HG02973 (cell line): Measurements from ENCODE around the gene PRKCH.

Experiments used
- ATAC-seq: cut with Tn5 transposase; IDR thresholded peaks from one replicate; pipeline ENCODE4 v1.9.1; 2021; ENCODE audit warnings: moderate library complexity; ENCODE audit not compliant: unreplicated experiment

Gene PRKCH

DNA sequence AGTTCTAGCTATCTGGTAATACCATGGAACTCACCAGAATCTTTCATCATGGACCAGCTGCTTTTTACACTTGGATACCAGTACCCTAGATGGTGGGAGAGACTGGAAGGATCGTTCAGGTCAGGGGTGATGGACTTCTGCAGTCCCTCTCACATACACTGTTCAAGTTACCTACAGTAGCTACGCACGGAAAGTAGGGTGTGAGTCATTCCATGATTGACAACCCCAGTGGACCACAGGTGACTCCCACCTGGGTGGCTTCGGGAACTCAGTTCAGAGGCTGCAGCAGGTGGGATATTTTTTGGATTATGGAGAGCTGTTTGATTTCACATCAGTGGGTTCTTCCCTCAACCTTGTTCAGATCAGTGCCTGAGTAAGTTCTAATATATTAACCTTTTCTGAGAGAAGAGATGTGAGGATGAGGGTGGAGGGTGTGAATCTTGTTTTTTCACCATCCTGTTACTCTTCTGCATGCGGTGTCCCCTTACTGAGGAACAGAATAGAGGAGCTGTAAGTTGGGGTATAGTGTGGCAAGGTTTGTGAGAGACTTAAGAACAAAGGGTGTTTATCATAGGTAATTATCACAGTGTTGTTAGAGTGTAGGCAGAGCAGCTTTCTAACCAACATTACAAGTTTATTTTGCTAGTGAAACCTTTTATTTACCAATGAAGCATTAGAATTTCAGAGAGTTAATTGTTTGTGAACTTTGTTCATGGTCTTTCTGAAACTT lies 39.6 kb downstream of the PRKCH start:
- no peak for ATAC-seq

DNA sequence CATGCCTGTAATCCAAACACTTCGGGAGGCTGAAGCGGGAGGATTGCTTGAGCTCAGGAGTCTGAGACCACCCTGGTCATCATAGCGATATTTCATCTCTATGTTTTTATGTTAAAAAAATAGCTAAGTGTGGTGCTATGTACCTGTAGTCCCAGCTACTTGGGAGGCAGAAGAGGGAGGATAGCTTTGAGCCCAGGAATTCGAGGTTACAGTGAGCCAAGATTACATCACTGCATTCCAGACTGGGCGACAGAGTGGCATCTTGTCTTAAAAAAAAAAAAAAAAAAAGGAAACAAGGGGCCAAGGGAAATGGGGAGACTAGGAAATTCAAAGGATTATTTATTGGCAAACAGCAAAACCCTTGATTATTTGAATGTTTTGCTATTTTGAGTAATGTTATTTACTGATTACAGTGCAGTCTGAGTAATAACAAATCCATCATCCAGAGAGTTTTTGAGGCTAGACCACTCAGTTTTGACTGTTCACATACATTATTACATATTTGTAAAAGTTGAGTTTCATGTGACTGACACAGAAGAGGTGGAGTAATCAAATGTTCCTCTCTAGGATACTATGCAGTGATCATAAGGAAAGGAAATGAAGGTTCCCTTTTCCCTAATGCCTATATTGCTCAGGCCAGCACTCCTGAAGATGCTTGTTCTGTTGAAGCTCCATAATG lies 40.8 kb downstream of the PRKCH start:
- ATAC-seq = no peak

DNA sequence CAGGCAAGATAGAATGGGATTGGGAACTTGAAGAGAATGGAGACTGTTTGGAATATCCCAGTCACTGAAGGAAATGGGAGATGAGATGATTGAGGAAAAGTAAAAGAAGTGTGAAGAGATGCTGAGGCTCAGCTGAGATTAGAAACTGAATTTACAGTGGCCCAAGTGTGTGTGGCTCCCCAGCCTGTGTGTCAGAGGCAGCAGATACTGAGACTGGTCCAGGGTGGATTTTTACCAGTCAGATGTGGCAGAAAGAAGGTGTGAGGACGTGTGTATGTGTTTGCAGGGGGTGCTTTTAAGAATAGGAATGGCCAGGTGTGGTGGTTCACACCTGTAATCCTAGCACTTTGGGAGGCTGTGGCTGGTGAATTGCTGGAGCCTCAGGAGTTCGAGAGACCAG lies 42.9 kb downstream of the PRKCH start:
- ATAC-seq = no peak

GRCh38 chr14:61365667-61366212 lies 44.4 kb downstream of the PRKCH start:
- no peak for ATAC-seq

DNA sequence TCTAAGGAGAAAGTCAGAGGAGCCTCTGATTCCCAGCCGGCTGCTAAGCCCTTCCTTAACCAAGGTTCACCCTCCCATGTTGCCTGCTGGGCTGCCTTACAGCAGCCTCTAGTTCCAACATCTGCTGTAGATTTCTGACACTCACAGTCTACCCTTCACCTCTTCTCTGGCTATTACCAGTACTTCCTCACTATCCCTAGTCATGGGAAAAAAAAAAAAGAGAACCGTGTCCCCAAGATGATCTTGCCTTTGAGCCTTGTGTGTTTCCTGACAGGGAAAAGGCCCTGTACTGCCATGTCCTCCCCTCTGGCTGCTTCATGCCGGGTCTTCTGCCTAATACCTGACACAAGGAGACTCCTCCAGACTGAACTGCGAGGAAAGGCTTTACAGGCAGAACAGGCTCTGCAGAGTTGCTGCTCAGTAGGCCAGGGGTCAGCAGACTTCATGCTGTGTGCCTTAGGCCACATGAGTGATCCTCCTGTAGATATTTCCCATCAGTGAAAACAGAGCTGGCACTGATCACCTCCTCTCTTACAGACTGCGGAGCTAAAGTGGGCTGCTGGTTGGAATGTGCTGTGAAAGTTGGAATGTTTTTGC lies 46.8 kb downstream of the PRKCH start:
- ATAC-seq = no peak

DNA sequence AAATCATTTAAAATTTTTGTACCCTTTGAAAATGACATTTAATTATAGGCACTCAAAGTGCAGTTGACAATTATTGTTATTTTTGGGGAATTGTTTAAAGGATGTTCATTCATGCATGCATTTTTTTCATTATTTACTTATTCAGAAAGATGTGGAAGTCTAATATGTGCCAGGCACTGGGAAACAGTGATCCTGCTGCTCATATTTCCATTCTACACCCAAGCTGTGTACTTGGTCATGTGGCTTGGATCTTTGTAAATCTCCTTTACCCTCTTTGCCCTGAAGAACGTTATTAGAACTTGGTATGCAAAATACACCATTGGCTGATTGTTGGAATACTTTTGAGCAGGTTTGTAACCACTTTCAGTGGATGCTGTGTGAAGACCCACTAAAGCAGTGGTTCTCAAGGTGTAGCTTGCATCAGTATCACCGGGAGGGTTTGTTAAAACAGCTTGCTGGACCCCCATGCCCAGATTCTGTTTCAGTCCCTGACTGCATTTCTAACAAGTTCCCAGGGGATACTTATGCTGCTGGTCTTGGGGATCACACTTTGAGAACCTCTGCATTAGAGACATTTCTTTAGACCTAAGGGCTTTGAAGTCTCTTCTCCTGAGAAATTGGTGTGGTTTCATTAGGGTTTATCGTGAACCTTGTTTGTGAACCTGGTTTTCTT lies 47.5 kb downstream of the PRKCH start:
- no peak for ATAC-seq

GRCh38 chr14:61369454-61369810 lies 48.1 kb downstream of the PRKCH start:
- no peak for ATAC-seq

DNA sequence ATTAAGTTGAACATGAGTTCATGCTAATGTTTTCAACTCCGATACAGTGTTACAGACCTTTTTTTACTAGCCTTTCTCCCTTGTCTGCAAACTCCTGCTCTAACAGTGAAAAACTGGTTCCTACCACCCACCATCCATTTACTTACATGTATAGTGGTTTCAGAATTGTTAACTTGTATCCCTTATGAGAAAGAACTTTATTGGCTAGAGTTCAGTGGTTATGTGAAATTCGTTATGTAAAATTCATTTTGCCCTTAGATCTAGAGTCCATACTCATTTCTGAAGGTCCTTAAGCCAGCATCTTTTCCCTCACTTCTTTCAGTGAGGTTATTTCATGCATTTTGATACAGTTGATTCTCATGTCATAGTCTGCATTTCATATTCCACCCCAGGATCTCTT lies 51.0 kb downstream of the PRKCH start:
- ATAC-seq = no peak

DNA sequence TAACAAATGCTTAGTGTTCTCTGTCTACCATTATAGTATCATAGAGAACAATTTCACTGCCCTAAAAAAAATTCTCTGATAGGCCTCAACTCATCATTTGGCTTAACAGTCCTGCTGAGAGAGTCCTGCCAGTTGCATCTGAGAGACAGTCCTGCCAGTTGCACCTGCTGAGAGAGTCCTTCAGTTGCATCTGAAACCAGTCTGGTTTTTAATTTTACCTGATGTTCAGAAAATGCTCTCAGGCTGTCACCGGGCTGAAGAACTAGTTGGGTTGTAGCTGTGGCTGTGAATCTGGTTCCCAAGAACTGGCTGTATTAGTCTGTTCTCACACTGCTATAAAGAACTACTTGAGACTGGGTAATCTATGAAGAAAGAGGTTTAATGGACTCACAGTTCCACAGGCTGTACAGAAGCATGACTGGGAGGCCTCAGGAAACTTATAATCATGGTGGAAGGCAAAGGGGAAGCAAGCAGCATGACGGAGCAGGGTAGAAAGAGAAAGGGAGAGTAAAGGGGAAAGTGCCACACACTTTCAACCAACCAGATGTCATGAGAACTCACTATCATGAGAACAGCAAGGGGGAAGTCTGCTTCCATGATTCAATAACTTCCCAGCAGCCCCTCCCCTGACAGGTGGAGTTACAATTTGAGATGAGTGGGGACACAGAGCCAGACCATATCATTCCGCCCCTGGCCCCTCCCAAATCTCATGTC lies 51.6 kb downstream of the PRKCH start:
- ATAC-seq = no peak

GRCh38 chr14:61374284-61374683 lies 52.9 kb downstream of the PRKCH start:
- no peak for ATAC-seq

- ATAC-seq = no peak
These were observed 53.8 kb downstream of the PRKCH start for GRCh38 chr14:61375218-61375617.

DNA sequence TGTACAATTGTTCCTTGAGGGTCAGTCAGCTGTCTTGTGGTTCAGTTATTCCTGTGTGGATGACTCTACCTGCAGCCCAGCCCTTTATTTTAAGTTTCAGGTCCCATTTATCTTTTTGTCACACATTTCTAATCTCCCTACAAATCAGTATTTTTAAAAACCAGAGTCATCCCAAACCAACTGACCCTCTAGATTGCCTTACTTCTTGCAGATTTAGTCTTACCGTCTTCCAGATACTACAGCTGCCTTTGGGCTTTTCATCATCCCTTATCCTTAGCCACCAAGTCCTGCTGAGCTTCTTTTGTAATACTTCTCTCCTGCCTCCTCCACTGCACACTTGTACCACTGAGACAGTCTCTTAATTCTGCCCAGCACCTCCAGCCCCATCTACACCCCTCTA lies 54.9 kb downstream of the PRKCH start:
- ATAC-seq = no peak

DNA sequence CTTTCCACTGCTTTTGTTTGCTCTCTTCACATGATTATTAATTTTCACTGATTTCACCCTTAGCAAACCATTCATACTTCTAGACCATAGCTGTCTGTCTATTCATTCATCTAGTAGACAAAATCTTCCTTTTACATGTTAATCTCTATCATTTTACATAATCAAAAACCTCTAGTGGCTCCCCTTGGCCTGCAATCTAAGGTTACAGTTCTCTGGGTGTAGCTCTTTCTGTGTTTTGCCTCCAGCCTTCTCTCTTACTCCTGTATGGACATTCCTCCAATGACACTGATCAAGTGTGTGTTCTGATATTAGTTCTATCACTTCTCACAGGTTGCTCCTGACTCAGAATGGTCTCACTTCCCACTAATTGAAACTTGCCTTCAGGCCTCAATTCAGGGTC lies 56.4 kb downstream of the PRKCH start:
- ATAC-seq = no peak

- ATAC-seq = no peak
These were observed 58.3 kb downstream of the PRKCH start for GRCh38 chr14:61379639-61380184.

GRCh38 chr14:61380984-61381383 lies 59.6 kb downstream of the PRKCH start:
- ATAC-seq = no peak

DNA sequence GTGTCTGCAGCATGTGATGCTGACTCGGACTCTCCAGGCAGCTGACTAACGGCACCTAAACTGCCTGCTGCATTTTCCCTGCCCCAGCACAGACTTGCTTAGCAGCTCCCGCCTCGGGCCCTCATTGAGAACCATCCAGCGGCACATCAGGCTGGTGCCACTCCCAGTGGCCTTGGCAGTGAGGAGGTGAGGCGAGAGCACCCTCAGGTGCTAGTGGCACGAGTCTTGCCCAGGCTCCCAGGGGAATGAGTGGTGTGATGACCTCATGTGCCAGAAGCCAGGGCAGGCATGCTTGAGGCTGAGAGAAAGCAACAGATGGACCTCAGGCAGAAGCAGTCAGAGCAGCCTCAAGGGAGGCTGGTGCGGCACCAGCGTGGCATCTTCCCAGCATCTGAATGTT lies 60.2 kb downstream of the PRKCH start:
- ATAC-seq = no peak

DNA sequence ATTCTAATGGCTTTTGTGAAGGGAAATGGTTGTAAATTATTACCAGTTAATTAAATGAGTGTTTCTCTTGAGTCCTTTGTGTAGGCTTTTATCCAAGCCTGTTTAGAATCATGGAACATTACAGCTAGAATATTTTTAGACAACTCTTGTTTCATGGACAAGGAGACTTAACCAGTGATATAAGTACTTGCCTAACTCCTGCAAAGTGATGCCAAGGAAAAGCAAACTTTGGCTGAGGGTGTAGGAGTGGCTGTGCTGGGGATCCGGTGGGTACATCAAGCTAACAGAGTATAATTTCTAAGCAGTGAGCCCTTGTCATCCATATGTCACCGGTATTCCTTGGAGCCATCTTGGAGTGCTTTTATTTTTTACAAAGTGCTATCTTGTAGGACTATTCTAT lies 61.5 kb downstream of the PRKCH start:
- no peak for ATAC-seq

DNA sequence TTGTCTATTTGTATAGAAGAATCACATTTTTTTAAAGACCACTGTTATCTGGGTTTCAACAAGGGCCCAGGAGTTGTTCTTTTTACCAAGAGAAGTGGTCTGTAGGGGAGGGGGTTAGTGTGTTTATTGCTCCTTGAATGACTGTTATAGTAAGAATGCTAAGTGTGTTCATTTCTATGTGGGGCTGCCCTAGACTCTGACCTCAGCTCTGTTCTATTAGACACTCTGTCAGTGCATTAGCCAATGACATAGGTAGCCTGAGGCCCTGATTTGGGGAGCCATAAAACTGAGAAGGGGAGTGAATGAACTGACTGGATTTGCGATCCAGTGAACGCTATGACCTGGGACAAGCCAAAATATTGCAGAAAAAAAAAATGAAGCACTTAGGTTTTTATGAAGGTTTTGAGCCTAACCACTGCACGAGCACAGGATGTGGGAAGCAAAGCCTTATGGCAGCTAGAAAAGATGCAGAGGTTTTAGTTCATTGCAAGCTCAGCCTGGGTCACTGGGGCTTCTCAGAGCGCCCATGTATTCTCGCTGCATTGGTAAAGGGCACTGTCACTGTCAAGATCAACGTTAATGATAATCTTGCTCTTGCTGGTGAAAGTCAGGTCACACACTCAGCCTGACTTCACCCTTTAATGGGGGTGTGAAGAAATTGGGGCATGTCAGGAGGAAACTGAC lies 63.8 kb downstream of the PRKCH start:
- ATAC-seq = no peak

GRCh38 chr14:61386173-61386772 lies 64.9 kb downstream of the PRKCH start:
- no peak for ATAC-seq

GRCh38 chr14:61387076-61387475 lies 65.7 kb downstream of the PRKCH start:
- no peak for ATAC-seq
